Adipocyte (in vitro differentiated cells): ENCODE results near the gene TVP23B.
"Not testable (repeated sequence)": the region's sequence is repeated elsewhere in the genome, so short reads cannot be mapped to it uniquely, and the experiment has no call there.

Experiments
- DNase-seq: peaks from one replicate; pipeline ENCODE4 v3.0.0-alpha.2; 2015; ENCODE audit warnings: low read depth
- H3K27me3 ChIP-seq: replicated peaks from 2 replicates; pipeline ENCODE4 v1.7.0; 2013; ENCODE audit warnings: mild to moderate bottlenecking, low read length, moderate library complexity; ENCODE audit not compliant: control insufficient read depth, insufficient read depth
- H3K36me3 ChIP-seq: 2 replicates; pipeline ENCODE4 v1.7.0; 2013; ENCODE audit warnings: low read length, mild to moderate bottlenecking, moderate library complexity; ENCODE audit not compliant: control insufficient read depth, insufficient read depth, severe bottlenecking
- H3K4me1 ChIP-seq: 2 replicates; pipeline ENCODE4 v1.7.0; 2013; ENCODE audit warnings: mild to moderate bottlenecking, low read length, moderate library complexity; ENCODE audit not compliant: control insufficient read depth, insufficient read depth
- H3K4me3 ChIP-seq: 2 replicates; pipeline ENCODE4 v1.7.0; 2013; ENCODE audit warnings: mild to moderate bottlenecking, low read length, moderate library complexity
- H3K9ac ChIP-seq: 2 replicates; pipeline ENCODE4 v1.7.0; 2013; ENCODE audit warnings: mild to moderate bottlenecking, low read length, moderate library complexity
- H3K9me3 ChIP-seq: 2 replicates; pipeline ENCODE4 v1.7.0; 2013; ENCODE audit warnings: mild to moderate bottlenecking, low read length, moderate library complexity; ENCODE audit not compliant: control insufficient read depth

TVP23B gene

GRCh38 chr17:18780991-18781718 lies at the start of gene TVP23B:
Gene TVP23B, plus strand, starts transcription at chr17:18781183. Its CDS starts 111 bp downstream, at chr17:18781294.
- not testable (repeated sequence) for H3K27me3 ChIP-seq, H3K36me3 ChIP-seq, H3K4me1 ChIP-seq, H3K9me3 ChIP-seq
- peak; percentile 97 for DNase-seq
- H3K9ac ChIP-seq: peak within 1 kb of the TSS; percentile 85
- peak within 1 kb of the TSS; percentile 79 for H3K4me3 ChIP-seq

- H3K4me1 ChIP-seq, DNase-seq, H3K27me3 ChIP-seq, H3K9ac ChIP-seq, H3K9me3 ChIP-seq, H3K4me3 ChIP-seq, H3K36me3 ChIP-seq: not testable (repeated sequence)
These were observed 48.5 kb upstream of the TVP23B start for GRCh38 chr17:18732438-18732837.

- H3K9ac ChIP-seq, H3K4me3 ChIP-seq, H3K36me3 ChIP-seq, H3K4me1 ChIP-seq, H3K9me3 ChIP-seq, H3K27me3 ChIP-seq, DNase-seq: not testable (repeated sequence)
These were observed 47.6 kb upstream of the TVP23B start for GRCh38 chr17:18733350-18733749.

- not testable (repeated sequence) for H3K27me3 ChIP-seq, H3K9me3 ChIP-seq, H3K9ac ChIP-seq, H3K4me1 ChIP-seq, H3K4me3 ChIP-seq, H3K36me3 ChIP-seq, DNase-seq
These were observed 41.2 kb upstream of the TVP23B start for GRCh38 chr17:18739616-18740391.

GRCh38 chr17:18741228-18741627 lies 39.8 kb upstream of the TVP23B start:
- H3K4me3 ChIP-seq, H3K27me3 ChIP-seq, H3K36me3 ChIP-seq, H3K9ac ChIP-seq, DNase-seq, H3K4me1 ChIP-seq, H3K9me3 ChIP-seq: not testable (repeated sequence)

GRCh38 chr17:18743699-18744421 lies 37.1 kb upstream of the TVP23B start, which contains the start of gene FBXW10:
Gene FBXW10, plus strand, starts transcription at chr17:18744054. Its CDS starts 191 bp downstream, at chr17:18744245.
- H3K36me3 ChIP-seq, DNase-seq, H3K27me3 ChIP-seq, H3K4me1 ChIP-seq, H3K9ac ChIP-seq, H3K9me3 ChIP-seq: not testable (repeated sequence)
- H3K4me3 ChIP-seq: peak within 1 kb of the TSS; percentile 52

GRCh38 chr17:18744726-18745125 lies 36.3 kb upstream of the TVP23B start:
- not testable (repeated sequence) for H3K9me3 ChIP-seq, H3K9ac ChIP-seq, H3K36me3 ChIP-seq, H3K4me3 ChIP-seq, H3K4me1 ChIP-seq, DNase-seq, H3K27me3 ChIP-seq

GRCh38 chr17:18746551-18746950 lies 34.4 kb upstream of the TVP23B start:
- not testable (repeated sequence) for H3K4me1 ChIP-seq, DNase-seq, H3K36me3 ChIP-seq, H3K27me3 ChIP-seq, H3K9ac ChIP-seq, H3K4me3 ChIP-seq, H3K9me3 ChIP-seq

GRCh38 chr17:18747501-18747900 lies 33.5 kb upstream of the TVP23B start:
- not testable (repeated sequence) for H3K4me1 ChIP-seq, H3K9ac ChIP-seq, H3K36me3 ChIP-seq, H3K9me3 ChIP-seq, H3K27me3 ChIP-seq, H3K4me3 ChIP-seq
- peak; percentile 20 for DNase-seq

GRCh38 chr17:18750242-18750641 lies 30.7 kb upstream of the TVP23B start:
- not testable (repeated sequence) for H3K9me3 ChIP-seq, H3K27me3 ChIP-seq, H3K9ac ChIP-seq, DNase-seq, H3K4me1 ChIP-seq, H3K4me3 ChIP-seq, H3K36me3 ChIP-seq

GRCh38 chr17:18753829-18754409 lies 27.1 kb upstream of the TVP23B start:
- H3K4me1 ChIP-seq, H3K4me3 ChIP-seq, H3K27me3 ChIP-seq, H3K9ac ChIP-seq, DNase-seq, H3K9me3 ChIP-seq, H3K36me3 ChIP-seq: not testable (repeated sequence)
